ENCODE results near the gene RPS6KA2. TPM values are rescaled to one million over a fixed set of nuclear protein-coding genes. Genes with fewer than 3 reads are reported as not detected.

RPS6KA2 gene
- total and polyA plus RNA-seq, 9 donors, result 24.4 to 75.5 (median 48.1) TPM

GRCh38 chr6:166646716-166647115 is 19.7 kb upstream of the RPS6KA2 start:
- H3K9me3 ChIP-seq, result no peaks in the 10 kb centered on the region
- H3K36me3 ChIP-seq, result no peaks in the 10 kb centered on the region
- DNase-seq, result no peak
- WGBS, 3 donors, result 81 to 91% (median 87%) methylated on average over 9 of the region's 9 CpGs
- H3K27me3 ChIP-seq, result no peaks in the 10 kb centered on the region
- TF ChIP-seq POLR2A (IDR thresholded peaks at IDR 0.05) (no peak), EP300 (IDR thresholded peaks at IDR 0.05) (no peak), CTCF (IDR thresholded peaks at IDR 0.05) (no peak)
- no peak overlapping the region for H3K27ac ChIP-seq
- intact Hi-C loops (cut with DNase I), result no loop called here
- no peak overlapping the region for H3K4me3 ChIP-seq
- no peaks in the 10 kb centered on the region for H3K4me1 ChIP-seq (ENCODE audit: insufficient read depth)

GRCh38 chr6:166645896-166646295 is 18.8 kb upstream of the RPS6KA2 start:
- intact Hi-C loops (cut with DNase I), result no loop called here
- H3K4me1 ChIP-seq (ENCODE audit: insufficient read depth), result no peaks in the 10 kb centered on the region
- no peak overlapping the region for H3K27ac ChIP-seq
- no peaks in the 10 kb centered on the region for H3K36me3 ChIP-seq
- no peak overlapping the region for H3K4me3 ChIP-seq
- no peaks in the 10 kb centered on the region for H3K9me3 ChIP-seq
- 75 to 81% (median 77%) methylated on average over 8 of the region's 8 CpGs for WGBS, 3 donors
- TF ChIP-seq CTCF (IDR thresholded peaks at IDR 0.05), result no peak
- no peak for TF ChIP-seq EP300 (IDR thresholded peaks at IDR 0.05)
- no peak for TF ChIP-seq POLR2A (IDR thresholded peaks at IDR 0.05)
- DNase-seq, result no peak
- no peaks in the 10 kb centered on the region for H3K27me3 ChIP-seq

- intact Hi-C loops (cut with DNase I), result no loop called here
- Histone ChIP-seq H3K27me3 (no peaks in the 10 kb centered on the region), H3K27ac (no peak overlapping the region), H3K4me3 (no peak overlapping the region), H3K36me3 (no peaks in the 10 kb centered on the region), H3K9me3 (no peaks in the 10 kb centered on the region), H3K4me1 (ENCODE audit: insufficient read depth) (peaks cover 1% of the 10 kb centered on the region)
- 90 to 98% (median 94%) methylated on average over 1 of the region's 1 CpG for WGBS, 3 donors
- DNase-seq, result no peak
- TF ChIP-seq EP300 (IDR thresholded peaks at IDR 0.05) (no peak), CTCF (IDR thresholded peaks at IDR 0.05) (no peak), POLR2A (IDR thresholded peaks at IDR 0.05) (no peak)
Observed at GRCh38 chr6:166644681-166645080, 17.6 kb upstream of the RPS6KA2 start.

- DNase-seq, result no peak
- intact Hi-C loops (cut with DNase I), result no loop called here
- Histone ChIP-seq H3K4me1 (ENCODE audit: insufficient read depth) (peaks cover 1% of the 10 kb centered on the region), H3K36me3 (no peaks in the 10 kb centered on the region), H3K9me3 (no peaks in the 10 kb centered on the region), H3K27me3 (no peaks in the 10 kb centered on the region), H3K4me3 (no peak overlapping the region), H3K27ac (no peak overlapping the region)
- TF ChIP-seq EP300 (IDR thresholded peaks at IDR 0.05), result no peak
- TF ChIP-seq POLR2A (IDR thresholded peaks at IDR 0.05), result no peak
- no peak for TF ChIP-seq CTCF (IDR thresholded peaks at IDR 0.05)
- WGBS, 3 donors, result 75 to 84% (median 81%) methylated on average over 7 of the region's 7 CpGs
Observed at GRCh38 chr6:166643891-166644590, 17.0 kb upstream of the RPS6KA2 start.
